PFSK-1 (cell line): ENCODE results near the gene SYCP2.

Experiments
- FOXP2 ChIP-seq: optimal IDR thresholded peaks from 2 replicates; pipeline ENCODE3; 2011; ENCODE audit warnings: borderline replicate concordance, control low read depth, inconsistent platforms; ENCODE audit not compliant: insufficient read depth; ENCODE audit errors: extremely low read length, extremely low read depth
- POLR2AphosphoS5 ChIP-seq: IDR thresholded peaks from 2 replicates; pipeline ENCODE4 v1.6.1; 2012; ENCODE audit warnings: low read depth, mild to moderate bottlenecking, control low read depth, low read length, moderate library complexity
- REST ChIP-seq, 2 experiments: IDR thresholded peaks; 2 replicates each; pipeline versions ENCODE4 v1.6.1 to v1.8.0; 2011 to 2012; ENCODE audit warnings: low read depth in 2 of 2, low read length in 2 of 2, control low read depth in 1 of 2, inconsistent platforms in 1 of 2, mild to moderate bottlenecking in 1 of 2, moderate library complexity in 1 of 2; ENCODE audit not compliant: insufficient read depth in 1 of 2
- SIN3A ChIP-seq: IDR thresholded peaks from 2 replicates; pipeline ENCODE4 v1.6.1; 2012; ENCODE audit warnings: mild to moderate bottlenecking, low read length, moderate library complexity, borderline replicate concordance; ENCODE audit not compliant: insufficient read depth
- TAF1 ChIP-seq: IDR thresholded peaks from 2 replicates; pipeline ENCODE4 v1.6.1; 2012; ENCODE audit warnings: low read length, control low read depth, borderline replicate concordance; ENCODE audit not compliant: insufficient read depth

GRCh38 chr20:59830665-59831023, 102.8 kb downstream of the SYCP2 start:
- no peak for TF ChIP-seq SIN3A
- no peak for TF ChIP-seq REST (IDR thresholded peaks at IDR 0.05; ENCODE audit: insufficient read depth in 1 of 2, low read depth in 2 of 2, low read length in 2 of 2)
- no peak for TF ChIP-seq POLR2AphosphoS5
- no peak for TF ChIP-seq TAF1
- no peak for TF ChIP-seq FOXP2
